Activated CD4-positive, alpha-beta T cell treated with anti-CD3 and anti-CD28 coated beads, Interleukin-2, amount 10 ng/mL, durations not matched to agents 24 days and 14 days (primary cell): Measurements from ENCODE around the gene CLDN4. TPM values are rescaled to one million over a fixed set of nuclear protein-coding genes. Genes with fewer than 3 reads are reported as not detected.

Experiments
- DNase-seq: peaks from one replicate; pipeline ENCODE4 v3.0.0; 2022
- H3K27ac Mint-ChIP-seq: one replicate; pipeline ENCODE4 v1.8.0; 2022; ENCODE audit warnings: mild to moderate bottlenecking, mixed read lengths
- H3K27me3 Mint-ChIP-seq: one replicate; pipeline ENCODE4 v1.8.0; 2022; ENCODE audit warnings: mixed read lengths
- H3K36me3 Mint-ChIP-seq: one replicate; pipeline ENCODE4 v1.8.0; 2022; ENCODE audit warnings: low read depth, mild to moderate bottlenecking, mixed read lengths
- H3K4me1 Mint-ChIP-seq: one replicate; pipeline ENCODE4 v1.8.0; 2021; ENCODE audit warnings: mixed read lengths
- H3K4me3 Mint-ChIP-seq: one replicate; pipeline ENCODE4 v1.8.0; 2022; ENCODE audit warnings: mild to moderate bottlenecking, moderate library complexity, mixed read lengths
- H3K9me3 Mint-ChIP-seq: one replicate; pipeline ENCODE4 v1.8.0; 2021; ENCODE audit warnings: mixed read lengths
- intact Hi-C: fragments of 100-400 bp; cut with micrococcal nuclease; formaldehyde crosslinking; loops from one replicate; pipeline ENCODE4 v1.15.1; 2023
- total RNA-seq: library from RNA; stranded (reverse); gene quantifications from 2 replicates; pipeline ENCODE4 v1.2.3, GENCODE V29; 2022

The CLDN4 gene
- total RNA-seq, 1 donor from 2014 or later: not detected

DNA sequence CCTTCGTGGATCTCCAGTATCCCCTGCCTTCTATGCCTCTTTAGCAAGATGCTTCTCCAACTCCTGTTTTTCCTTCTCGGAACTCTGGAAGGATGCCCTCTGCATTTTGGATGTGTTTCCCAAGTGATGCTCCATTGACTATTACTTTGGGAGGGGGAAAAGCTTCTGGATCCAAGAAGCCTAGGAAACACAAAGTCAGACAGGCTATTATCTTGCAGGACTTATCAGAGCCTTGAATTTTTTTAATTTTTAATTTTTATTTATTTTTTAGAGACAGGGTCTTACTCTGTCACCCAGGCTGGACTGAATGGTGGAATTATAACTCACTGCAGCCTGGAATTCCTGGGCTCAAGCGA lies 51.2 kb downstream of the CLDN4 start:
- no peak for DNase-seq
- H3K4me3 Mint-ChIP-seq: no peak overlapping the region
- no peak overlapping the region for H3K27ac Mint-ChIP-seq
- no peaks in the 10 kb centered on the region for H3K36me3 Mint-ChIP-seq
- intact Hi-C loops: no loop called here
- peaks cover 4% of the 10 kb centered on the region for H3K27me3 Mint-ChIP-seq
- H3K9me3 Mint-ChIP-seq: no peaks in the 10 kb centered on the region
- H3K4me1 Mint-ChIP-seq: no peaks in the 10 kb centered on the region

Other genes with a start within 250 kb of the CLDN4 start
- not detected in 2 replicates for gene MLXIPL, start 206.5 kb upstream of the CLDN4 start, total RNA-seq
- gene VPS37D, start 163.2 kb upstream of the CLDN4 start, total RNA-seq: 0.40 and 0.47 TPM in 2 replicates
- 9.4 and 10.9 TPM in 2 replicates for gene DNAJC30, start 147.5 kb upstream of the CLDN4 start, total RNA-seq
- 133 TPM in 2 replicates for gene BUD23, start 147.4 kb upstream of the CLDN4 start, total RNA-seq
- gene STX1A, start 111.3 kb upstream of the CLDN4 start, total RNA-seq: 19.0 and 19.4 TPM in 2 replicates
- 20.8 and 23.0 TPM in 2 replicates for gene ABHD11, start 92.2 kb upstream of the CLDN4 start, total RNA-seq
- gene CLDN3, start 60.7 kb upstream of the CLDN4 start, total RNA-seq: not detected in 2 replicates
- gene METTL27, start 11.5 kb downstream of the CLDN4 start, total RNA-seq: 1.3 and 1.9 TPM in 2 replicates
- gene TMEM270, start 30.2 kb downstream of the CLDN4 start, total RNA-seq: not detected in 2 replicates
- not detected in 2 replicates for gene ELN, start 197.2 kb downstream of the CLDN4 start, total RNA-seq